IPS DF 4.7 (cell line): ENCODE measurements around the gene NFIA.

Experiments used
- DNase-seq: peaks from one replicate; pipeline ENCODE4 v3.0.0-alpha.2; 2013; ENCODE audit warnings: low spot score; ENCODE audit errors: extremely low read depth

Gene NFIA

DNA sequence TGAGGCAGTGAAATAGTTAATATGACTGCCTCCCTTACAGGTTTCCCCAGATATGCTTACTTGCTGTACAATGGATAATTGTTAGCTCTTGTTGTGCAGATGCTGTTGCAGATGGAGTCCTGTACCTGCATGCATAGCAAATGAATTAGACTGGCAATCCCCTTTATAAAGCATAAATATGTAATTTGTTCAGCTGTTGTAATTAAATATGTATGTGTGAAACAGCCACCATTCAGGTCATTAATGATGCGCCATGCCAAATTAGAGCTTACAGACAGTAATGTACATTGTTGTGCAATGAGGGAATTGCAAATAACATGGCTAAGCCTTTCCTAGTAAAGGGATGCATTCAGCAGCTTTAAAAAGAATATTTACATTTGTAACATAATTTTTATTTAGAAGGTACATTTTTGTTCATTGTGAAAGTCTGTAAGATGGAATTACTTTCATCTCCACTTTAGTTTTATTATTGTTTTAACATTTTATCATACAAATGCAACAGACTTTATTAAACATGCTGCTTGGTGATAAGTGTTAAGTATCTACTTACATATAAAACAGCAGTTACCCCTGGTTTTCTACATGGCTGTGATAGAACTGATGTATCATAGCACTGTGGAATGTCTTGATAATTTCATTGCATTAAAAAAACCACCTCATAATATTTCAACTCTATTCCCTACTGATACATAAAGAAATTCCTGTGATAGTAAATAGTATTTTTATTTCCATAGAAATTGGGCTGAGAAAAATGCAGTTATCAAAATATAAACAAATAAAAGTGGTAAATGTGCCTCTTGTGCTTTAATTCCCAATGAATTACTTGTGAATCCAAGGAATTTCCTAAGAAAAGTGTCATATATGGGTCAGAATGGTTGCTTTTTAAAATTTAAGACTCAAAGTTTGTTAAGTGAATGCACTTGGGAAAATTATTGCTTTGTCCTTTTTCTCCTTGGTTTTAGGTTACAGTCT lies 99.0 kb downstream of the NFIA start:
- DNase-seq = no peak

DNA sequence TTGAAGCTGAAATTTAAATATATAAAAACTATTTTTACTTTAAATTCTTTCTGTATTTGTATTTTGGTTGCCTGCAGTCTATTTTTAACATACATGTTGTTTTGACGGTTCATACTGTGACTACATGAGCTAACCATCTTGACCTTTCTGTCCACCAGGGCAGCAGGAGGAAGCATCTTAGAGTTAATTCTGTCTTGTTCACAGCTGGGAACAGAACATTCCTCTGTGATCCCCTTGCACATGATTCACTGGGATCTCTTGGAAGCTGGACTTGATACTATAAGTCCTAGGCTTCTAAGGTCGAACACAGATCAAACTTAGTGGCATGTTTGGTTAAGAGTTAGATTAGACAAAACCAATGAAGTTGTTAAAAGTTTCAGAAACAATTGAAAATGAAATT lies 99.7 kb downstream of the NFIA start:
- DNase-seq = no peak

DNA sequence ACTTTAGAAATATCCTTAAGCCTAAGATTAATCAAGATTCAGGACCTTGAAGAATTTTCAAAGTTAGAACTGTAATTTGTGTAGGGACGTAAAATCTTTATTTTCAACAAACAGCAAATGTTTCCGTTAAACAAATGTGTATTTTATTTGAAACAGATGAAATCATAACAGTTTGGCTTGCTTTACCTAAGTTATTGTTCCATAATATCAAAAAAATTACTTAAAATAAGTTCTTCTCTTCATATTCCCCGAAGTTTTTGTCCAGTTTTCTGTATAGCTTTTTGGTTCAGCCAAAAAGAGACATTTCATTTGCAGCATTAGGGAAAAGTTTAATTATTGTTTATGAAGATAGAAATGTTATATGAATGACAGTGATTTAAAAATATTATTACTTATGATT lies 100.1 kb downstream of the NFIA start:
- no peak for DNase-seq

DNA sequence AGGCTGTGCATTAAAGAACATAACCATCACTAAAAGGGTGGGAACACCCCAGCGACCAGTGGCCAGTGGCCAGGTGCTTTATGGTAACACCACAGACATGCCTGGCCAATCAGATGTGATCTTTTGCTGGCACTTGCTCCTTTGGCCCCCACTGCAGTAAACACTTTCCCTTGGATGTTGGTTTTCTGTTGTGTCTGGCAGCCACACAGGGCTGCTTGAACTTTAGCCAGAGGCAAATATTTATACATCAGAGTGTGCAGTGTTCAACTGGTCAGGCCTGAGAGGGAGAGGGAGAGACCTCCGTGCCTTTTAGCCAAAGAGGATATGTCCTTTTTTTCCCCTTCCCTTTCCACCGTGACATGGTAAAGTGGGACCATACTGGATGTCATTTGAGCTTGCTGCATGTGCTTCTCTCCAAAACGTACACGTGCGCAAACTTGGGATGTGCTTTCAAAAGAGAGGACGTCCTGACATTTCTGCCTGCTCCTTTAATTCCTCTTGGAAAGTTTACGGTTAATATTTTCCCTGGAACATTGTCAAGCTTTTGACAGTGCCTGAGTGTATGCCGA lies 101.2 kb downstream of the NFIA start:
- no peak for DNase-seq

- no peak for DNase-seq
Observed at GRCh38 chr1:61184040-61184713, 101.8 kb downstream of the NFIA start.

DNA sequence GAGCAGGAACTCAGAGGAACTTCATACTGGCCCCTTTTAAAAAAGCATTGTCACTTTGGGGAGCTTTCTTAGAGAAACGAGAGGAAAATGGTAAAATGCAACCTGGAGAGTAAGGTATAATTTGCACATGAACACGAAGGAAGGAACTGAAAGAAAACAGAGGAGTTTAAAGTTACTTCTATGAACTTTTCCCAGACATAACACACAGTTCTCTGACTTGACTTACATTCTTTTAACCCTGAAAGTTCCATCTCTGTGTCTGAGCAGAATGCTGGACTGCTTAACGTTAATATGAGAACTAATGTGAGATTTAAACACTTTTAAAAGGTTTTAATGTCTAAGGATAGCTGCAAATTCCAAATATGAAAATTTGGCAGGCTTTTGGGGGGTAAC lies 102.3 kb downstream of the NFIA start:
- DNase-seq = no peak

DNA sequence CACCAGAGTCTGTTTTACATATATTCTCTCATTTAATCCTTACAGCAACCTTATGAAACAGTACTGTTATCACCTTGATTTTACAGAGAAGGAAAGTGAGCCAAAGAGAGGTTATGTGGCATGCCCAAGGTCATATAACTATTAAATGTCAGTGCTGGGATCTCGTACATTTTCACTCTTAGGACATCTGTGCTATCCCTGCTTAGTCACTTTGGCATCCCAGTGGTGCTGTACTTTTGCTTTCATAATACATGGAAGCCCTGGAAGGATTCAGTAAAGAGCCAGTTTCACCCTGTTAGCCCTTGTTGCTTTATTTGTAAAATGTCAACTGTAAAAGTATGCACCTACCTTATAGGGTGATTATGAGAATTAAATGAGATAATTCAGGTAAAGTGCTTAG lies 104.4 kb downstream of the NFIA start:
- no peak for DNase-seq

DNA sequence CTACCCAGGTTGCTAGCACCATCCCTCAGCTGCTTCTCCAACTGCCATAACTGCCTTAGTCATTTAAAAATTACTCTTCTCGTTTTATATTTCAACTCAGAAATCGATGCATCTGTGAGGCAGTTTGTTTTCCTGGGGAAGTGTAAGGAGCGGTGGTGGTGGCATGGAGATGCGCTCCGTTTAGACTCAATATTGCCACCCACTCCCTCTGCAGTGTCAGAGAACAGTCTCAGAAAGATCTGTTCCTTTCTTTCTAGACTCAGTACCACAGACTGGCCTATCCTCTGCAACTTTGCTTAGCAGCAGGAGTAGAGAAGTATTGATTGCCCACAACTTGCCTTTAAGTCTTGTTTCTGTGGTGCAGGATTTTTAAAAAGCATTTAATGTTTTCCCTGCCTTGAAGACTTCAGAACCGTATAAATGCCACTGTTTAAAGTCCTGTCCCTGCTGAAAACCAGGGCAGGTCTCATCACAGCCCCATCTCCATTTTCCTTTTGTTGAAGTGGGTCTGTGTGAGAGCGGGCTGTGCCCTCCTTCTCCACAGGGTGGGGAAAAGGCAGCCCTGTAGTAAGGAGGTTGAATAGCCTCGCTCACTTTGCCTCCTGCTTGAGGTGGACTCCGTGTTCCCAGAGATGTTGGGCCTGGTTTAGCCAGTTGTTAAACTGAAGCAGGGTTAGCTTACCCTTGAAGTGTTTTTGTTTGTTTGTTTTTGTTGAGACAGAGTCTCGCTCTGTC lies 105.2 kb downstream of the NFIA start:
- no peak for DNase-seq

DNA sequence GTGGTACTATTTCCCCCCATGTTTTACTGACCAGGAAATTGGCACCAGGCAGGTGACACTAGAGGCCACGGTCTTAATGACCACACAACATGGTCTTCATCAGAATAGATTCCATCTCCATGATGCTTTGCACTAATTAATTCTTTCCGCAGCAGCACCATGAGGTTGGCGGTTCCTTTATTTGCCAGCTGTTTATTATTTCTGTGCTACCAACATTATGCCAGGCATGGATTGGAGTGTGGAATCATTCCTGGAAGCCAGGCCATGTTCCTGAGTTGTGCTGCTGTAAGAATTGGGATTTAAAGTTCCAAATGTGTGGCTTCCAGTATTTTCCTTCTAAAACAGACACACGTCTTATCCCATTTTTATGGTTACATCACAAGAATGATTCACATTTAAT lies 107.8 kb downstream of the NFIA start:
- no peak for DNase-seq

DNA sequence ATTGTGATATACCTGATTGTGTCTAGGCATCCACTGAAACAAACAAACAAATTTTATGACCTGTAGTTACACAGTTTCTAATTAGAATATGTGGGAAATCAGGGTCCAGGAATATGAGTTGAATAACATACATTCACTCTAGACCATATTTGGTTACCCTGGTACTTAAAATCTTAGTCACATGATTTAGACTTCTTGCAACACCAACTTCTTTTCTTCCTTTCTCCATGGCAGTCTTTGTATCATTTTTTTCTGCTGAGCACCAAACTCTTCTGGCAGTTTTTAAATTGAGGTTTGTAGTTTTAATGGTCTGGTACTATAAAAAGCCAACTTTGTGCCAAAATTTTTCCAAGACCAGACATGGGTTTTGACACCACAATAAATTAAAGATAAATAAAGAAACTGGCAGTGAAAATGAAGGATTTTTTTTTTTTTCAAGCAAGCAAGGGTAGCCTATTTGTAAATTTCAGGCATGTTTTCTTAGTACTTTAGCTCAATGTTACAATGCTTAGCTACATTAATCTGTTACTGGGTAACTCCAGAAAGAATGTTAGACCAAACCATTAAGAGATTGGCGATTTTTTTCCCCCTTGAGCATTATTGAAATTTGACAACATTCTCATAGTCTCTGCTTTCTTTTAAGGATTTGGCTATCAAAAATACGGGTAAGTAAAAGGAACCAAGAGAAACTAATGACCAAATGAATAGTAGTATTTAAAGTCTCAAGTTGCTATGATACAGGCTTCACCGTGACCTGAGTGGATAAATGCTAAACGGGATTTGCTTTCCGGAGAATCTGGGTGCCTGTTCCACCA lies 108.5 kb downstream of the NFIA start:
- no peak for DNase-seq

DNA sequence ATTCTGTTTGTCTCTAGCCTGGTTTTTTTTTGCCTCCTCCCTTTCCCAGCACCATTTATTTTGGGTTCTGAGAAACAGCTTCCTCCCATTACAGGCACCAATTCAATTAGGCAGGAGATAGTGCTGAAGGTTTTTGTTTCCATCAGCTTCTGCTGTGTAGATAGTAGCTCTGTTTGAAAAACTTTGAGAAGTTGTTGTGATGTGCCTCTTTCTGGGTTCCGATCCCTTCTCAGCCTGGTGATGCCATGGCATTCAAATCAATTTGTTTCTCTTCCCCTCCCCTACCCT lies 109.0 kb downstream of the NFIA start:
- no peak for DNase-seq

- DNase-seq = no peak
Observed at GRCh38 chr1:61192663-61193330, 110.4 kb downstream of the NFIA start.

GRCh38 chr1:61193808-61194207 lies 111.4 kb downstream of the NFIA start:
- no peak for DNase-seq

DNA sequence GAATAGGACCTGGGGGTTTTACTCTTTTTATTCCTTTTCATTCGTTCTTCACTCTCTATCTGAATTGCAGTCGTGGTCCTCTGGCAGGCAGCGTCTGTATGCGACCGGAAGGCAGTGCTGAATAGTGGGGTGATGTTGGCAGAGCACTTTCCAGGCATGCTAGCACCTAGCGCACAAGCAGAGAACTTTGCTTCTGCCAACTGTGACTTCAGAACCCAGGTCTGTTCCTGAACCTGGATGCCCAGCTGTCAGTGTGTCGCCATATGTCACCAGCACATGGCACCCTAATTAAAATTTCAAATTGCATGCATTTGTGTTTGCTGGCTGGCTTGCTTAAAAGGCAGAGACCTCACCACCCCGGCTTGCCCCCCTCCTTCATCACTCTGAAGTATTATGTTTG lies 116.2 kb downstream of the NFIA start:
- no peak for DNase-seq

- DNase-seq = no peak
Observed at GRCh38 chr1:61201035-61201434, 118.7 kb downstream of the NFIA start.

DNA sequence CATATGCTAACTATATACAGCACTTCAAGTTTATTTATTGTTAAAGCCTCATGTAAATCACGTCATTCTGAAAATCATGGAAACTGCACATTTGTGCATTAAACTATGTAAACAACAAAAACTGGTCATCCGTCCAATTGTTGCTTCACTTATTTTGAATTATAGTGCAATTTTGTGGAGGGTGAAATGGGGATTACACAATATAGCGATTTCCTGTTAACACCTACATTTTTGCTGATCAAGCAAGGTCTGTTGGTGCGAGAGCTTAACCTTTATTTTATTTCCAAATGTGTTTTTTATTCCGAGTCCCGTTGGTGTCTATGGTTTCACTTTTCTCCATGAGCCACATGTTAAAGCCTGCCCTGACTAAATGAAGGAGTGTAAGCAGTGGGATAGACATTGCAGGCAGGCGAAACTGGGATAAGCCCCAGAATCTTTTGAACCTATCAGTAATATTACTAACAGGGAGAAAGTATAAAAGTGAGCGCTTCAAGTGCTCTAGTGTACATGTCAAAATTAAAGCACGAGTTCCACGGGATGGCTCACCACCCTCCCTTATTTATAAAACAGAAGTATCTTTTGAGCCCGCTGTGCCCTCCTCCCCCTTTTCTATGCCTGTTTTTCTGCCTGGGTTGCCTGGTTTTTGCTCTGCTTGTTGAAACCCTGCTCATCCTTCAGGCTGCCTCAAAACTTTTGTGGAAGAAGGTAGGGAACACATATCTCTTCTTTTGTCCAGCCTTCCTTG lies 120.7 kb downstream of the NFIA start:
- DNase-seq = no peak

GRCh38 chr1:61204528-61204927 lies 122.2 kb downstream of the NFIA start:
- no peak for DNase-seq

DNA sequence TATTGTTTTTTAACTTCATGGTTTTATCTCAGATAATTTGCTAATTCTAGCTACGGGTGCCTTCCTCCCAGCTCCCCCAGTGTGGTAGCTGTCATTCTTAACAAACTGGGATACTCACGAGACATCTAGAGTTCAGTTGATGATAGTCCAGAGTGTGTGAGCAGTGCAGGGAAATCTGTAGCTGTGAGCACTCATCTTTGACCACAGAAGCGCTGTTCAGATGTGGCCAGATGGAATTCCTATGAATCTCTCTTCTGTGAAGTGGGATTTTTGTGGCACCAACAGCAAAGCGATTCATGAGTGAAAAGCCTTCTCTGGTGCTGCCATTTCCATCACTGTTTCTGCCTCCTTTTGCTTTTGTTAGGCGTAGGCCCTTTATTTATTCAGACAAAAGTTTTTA lies 125.1 kb downstream of the NFIA start:
- no peak for DNase-seq

DNA sequence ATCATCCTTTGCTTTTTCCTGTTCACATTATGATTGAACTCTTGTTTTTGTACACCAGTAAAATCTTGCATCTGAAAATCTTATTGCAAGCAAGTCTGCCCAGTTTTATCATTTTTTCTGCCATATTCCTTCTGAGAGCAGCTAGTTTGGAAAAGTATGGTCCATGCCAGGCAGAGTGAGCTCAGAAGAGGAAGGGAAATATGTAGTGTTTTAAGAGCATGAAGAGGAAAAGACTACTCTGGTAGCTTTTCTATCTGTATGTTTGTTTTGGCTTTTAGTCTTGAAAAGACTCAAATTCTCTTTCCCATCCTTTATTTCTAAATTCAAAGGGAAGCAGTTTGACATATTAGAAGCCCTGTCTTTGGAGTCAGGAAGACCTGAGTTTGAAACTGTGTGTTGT lies 125.8 kb downstream of the NFIA start:
- DNase-seq = no peak

GRCh38 chr1:61208831-61209230 lies 126.5 kb downstream of the NFIA start:
- no peak for DNase-seq
